SK-N-SH treated with all-trans-retinoic acid at 6 μM for 48 hours (cell line): ENCODE data around the gene SMARCA2.

Experiments used
- BACH2 ChIP-seq: fragments of 250-450 bp; sonication (Bioruptor Pico); IDR thresholded peaks from 2 replicates; pipeline ENCODE4 v1.9.0; 2021; ENCODE audit warnings: mild to moderate bottlenecking, borderline replicate concordance
- ESRRG ChIP-seq: fragments of 250-450 bp; sonication (Bioruptor Pico); IDR thresholded peaks from 2 replicates; pipeline ENCODE4 v1.6.1; 2021; ENCODE audit warnings: mild to moderate bottlenecking
- GLIS3 ChIP-seq: fragments of 250-450 bp; sonication (Bioruptor Pico); IDR thresholded peaks from 2 replicates; pipeline ENCODE4 v1.5.0; 2020; ENCODE audit warnings: mild to moderate bottlenecking, moderate library complexity
- ISL1 ChIP-seq: fragments of 250-450 bp; sonication (Bioruptor Pico); IDR thresholded peaks from 2 replicates; pipeline ENCODE4 v2.1.2; 2022; ENCODE audit warnings: mild to moderate bottlenecking, moderate library complexity
- PATZ1 ChIP-seq: fragments of 250-450 bp; sonication (Bioruptor Pico); IDR thresholded peaks from 2 replicates; pipeline ENCODE4 v1.8.0; 2020; ENCODE audit warnings: mild to moderate bottlenecking, moderate library complexity, borderline replicate concordance
- SNAI2 ChIP-seq: fragments of 250-450 bp; sonication (Bioruptor Pico); IDR thresholded peaks from 2 replicates; pipeline ENCODE4 v1.5.0; 2020; ENCODE audit warnings: mild to moderate bottlenecking, moderate library complexity
- TCF4 ChIP-seq: fragments of 250-450 bp; sonication (Bioruptor Pico); IDR thresholded peaks from 2 replicates; pipeline ENCODE4 v1.8.0; 2021; ENCODE audit warnings: mild to moderate bottlenecking, moderate library complexity, borderline replicate concordance
- TOX ChIP-seq: fragments of 250-450 bp; sonication (Bioruptor Pico); IDR thresholded peaks from 2 replicates; pipeline ENCODE4 v1.8.0; 2021; ENCODE audit warnings: mild to moderate bottlenecking, moderate library complexity, borderline replicate concordance
- TSHZ2 ChIP-seq: fragments of 250-450 bp; sonication (Bioruptor Pico); IDR thresholded peaks from 2 replicates; pipeline ENCODE4 v1.5.0; 2020; ENCODE audit warnings: mild to moderate bottlenecking, moderate library complexity
- ZFP3 ChIP-seq: fragments of 250-450 bp; sonication (Bioruptor Pico); IDR thresholded peaks from 2 replicates; pipeline ENCODE4 v1.5.0; 2020; ENCODE audit warnings: mild to moderate bottlenecking, moderate library complexity
- ZFP30 ChIP-seq: fragments of 450-650 bp; formaldehyde crosslinking; IDR thresholded peaks from 2 replicates; pipeline ENCODE4 v1.5.0; 2022; ENCODE audit warnings: mild to moderate bottlenecking, moderate library complexity
- ZNF8 ChIP-seq: fragments of 450-650 bp; formaldehyde crosslinking; IDR thresholded peaks from 2 replicates; pipeline ENCODE4 v1.5.0; 2020; ENCODE audit warnings: mild to moderate bottlenecking, moderate library complexity
- TF ChIP-seq, protein P1 (sequence below): fragments of 250-450 bp; sonication (Bioruptor Pico); IDR thresholded peaks from 2 replicates; pipeline ENCODE4 v1.8.0; 2021; ENCODE audit warnings: low read depth, mild to moderate bottlenecking, moderate library complexity, borderline replicate concordance
- TF ChIP-seq, protein P2 (sequence below): fragments of 250-450 bp; sonication (Bioruptor Pico); IDR thresholded peaks from 2 replicates; pipeline ENCODE4 v1.5.1; 2021; ENCODE audit warnings: mild to moderate bottlenecking, moderate library complexity

GRCh38 chr9:2179567-2179966, 164.4 kb downstream of the SMARCA2 start:
- TF ChIP-seq TOX (CRISPR knock-in tag) (no peak), BACH2 (CRISPR knock-in tag) (no peak), ESRRG (no peak), ISL1 (CRISPR knock-in tag) (no peak), TSHZ2 (CRISPR knock-in tag) (no peak), GLIS3 (CRISPR knock-in tag) (no peak), ZFP3 (CRISPR knock-in tag) (no peak), PATZ1 (CRISPR knock-in tag) (no peak), SNAI2 (CRISPR knock-in tag) (no peak), ZFP30 (CRISPR knock-in tag) (no peak), TCF4 (CRISPR knock-in tag) (no peak), ZNF8 (CRISPR knock-in tag) (no peak)
- TF ChIP-seq, protein P1, sequence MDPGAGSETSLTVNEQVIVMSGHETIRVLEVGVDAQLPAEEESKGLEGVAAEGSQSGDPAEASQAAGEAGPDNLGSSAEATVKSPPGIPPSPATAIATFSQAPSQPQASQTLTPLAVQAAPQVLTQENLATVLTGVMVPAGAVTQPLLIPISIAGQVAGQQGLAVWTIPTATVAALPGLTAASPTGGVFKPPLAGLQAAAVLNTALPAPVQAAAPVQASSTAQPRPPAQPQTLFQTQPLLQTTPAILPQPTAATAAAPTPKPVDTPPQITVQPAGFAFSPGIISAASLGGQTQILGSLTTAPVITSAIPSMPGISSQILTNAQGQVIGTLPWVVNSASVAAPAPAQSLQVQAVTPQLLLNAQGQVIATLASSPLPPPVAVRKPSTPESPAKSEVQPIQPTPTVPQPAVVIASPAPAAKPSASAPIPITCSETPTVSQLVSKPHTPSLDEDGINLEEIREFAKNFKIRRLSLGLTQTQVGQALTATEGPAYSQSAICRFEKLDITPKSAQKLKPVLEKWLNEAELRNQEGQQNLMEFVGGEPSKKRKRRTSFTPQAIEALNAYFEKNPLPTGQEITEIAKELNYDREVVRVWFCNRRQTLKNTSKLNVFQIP (CRISPR knock-in tag), result no peak
- TF ChIP-seq, protein P2, sequence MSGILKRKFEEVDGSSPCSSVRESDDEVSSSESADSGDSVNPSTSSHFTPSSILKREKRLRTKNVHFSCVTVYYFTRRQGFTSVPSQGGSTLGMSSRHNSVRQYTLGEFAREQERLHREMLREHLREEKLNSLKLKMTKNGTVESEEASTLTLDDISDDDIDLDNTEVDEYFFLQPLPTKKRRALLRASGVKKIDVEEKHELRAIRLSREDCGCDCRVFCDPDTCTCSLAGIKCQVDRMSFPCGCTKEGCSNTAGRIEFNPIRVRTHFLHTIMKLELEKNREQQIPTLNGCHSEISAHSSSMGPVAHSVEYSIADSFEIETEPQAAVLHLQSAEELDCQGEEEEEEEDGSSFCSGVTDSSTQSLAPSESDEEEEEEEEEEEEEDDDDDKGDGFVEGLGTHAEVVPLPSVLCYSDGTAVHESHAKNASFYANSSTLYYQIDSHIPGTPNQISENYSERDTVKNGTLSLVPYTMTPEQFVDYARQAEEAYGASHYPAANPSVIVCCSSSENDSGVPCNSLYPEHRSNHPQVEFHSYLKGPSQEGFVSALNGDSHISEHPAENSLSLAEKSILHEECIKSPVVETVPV (CRISPR knock-in tag), result no peak
